Heart left ventricle (tissue), 13 donors: ENCODE data around the gene KCNQ1.

Source experiments
- POLR2A ChIP-seq, 2 donors: fragments of 450-650 bp; IDR thresholded peaks; one replicate each; pipeline ENCODE4 v1.6.1; 2017; ENCODE audit warnings: antibody characterized with exemption in 2 of 2, mild to moderate bottlenecking in 2 of 2, moderate library complexity in 2 of 2
- TF ChIP-seq, protein P1 (sequence below), 12 donors: fragments of 200-600 bp; sonication (generic) in 4 of 12; IDR thresholded peaks; one replicate each; pipeline versions ENCODE4 v1.5.0 to v1.8.0; 2018 to 2022; ENCODE audit warnings: antibody characterized with exemption in 12 of 12, mild to moderate bottlenecking in 5 of 12
- donor health status: ischemic (EF 13 %, LVEDD 7.1; RV severe dilation, severe dysfunction).
- donor health status: DM: no; HTN: yes; CAD: no.
- donor health status: DM: no; HTN: no; CAD: no.
- donor health status: ischemic (EF 25% LVEDD 6.9; RV normal size, moderate dysfunction).
- donor health status: ischemic (EF 25% LVEDD 5.7; RV mildly dilated, moderate dysfunction).
- donor health status: ischemic (EF 35%, LVEDD 5.7; RV mildly dilated, moderate dysfunction).
- donor health status: nonischemic (EF 11% LVEDD 7.7; RV severe dilation, severe dysfunction).
- donor health status: DM: yes; HTN: yes; CAD: no.
- donor health status: PGD.
- donor health status: ischemic (EF 29% LVEDD 5.4; RV normal size, mild dysfunction).
- donor health status: nonischemic (EF 23%, LVEDD 6.1; RV moderate dilation, normal function).

DNA sequence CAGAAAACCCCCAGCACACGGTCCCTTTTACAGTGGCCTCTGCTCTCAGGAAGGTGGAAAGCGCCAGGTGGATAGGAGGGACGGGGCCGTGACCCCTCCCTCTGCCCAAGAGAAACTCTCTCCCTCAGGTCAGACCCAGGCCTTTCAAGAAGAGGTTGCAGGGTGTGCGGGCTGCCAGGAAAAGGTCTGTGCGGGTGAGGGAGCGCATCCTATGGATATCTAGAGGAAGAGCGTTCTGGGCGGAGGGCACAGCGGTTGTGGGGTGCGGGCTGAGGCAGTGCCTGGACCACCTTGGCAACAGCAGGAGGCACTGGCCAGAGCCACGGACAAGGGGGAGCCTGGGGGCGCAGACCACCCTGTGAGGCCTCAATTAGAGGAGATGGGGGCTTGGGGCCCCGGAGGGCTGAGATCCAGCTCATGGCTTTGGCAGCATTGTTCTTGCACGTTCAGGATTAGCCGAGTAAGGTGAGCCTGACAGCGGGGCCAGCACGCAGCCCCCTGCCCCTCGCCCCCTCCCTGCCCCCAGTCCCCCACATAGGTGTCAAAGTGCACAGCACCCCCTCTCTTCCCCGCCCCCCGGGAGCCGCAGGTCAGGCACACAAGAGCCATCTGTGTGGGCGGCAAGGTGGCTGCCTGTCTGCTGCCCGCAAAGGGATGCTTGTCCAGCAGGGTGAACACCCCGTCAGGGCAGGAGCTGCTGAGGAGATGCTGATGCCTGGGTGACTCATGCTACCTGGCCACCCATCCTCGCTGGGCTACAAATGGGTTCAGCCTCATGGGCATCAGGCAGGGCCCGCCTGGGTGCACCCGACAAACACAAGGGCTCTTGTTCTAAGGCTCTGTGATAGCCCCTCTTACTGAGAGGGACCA is 347.8 kb downstream of the KCNQ1 start:
- TF ChIP-seq POLR2A (IDR thresholded peaks at IDR 0.05): no peak
- TF ChIP-seq, protein P1, sequence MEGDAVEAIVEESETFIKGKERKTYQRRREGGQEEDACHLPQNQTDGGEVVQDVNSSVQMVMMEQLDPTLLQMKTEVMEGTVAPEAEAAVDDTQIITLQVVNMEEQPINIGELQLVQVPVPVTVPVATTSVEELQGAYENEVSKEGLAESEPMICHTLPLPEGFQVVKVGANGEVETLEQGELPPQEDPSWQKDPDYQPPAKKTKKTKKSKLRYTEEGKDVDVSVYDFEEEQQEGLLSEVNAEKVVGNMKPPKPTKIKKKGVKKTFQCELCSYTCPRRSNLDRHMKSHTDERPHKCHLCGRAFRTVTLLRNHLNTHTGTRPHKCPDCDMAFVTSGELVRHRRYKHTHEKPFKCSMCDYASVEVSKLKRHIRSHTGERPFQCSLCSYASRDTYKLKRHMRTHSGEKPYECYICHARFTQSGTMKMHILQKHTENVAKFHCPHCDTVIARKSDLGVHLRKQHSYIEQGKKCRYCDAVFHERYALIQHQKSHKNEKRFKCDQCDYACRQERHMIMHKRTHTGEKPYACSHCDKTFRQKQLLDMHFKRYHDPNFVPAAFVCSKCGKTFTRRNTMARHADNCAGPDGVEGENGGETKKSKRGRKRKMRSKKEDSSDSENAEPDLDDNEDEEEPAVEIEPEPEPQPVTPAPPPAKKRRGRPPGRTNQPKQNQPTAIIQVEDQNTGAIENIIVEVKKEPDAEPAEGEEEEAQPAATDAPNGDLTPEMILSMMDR (IDR thresholded peaks at IDR 0.05): no peak
